Psoas muscle (tissue), 8 donors: ENCODE measurements around the gene CSNK2B. TPM values are rescaled to one million over a fixed set of nuclear protein-coding genes. Genes with fewer than 3 reads are reported as not detected.
A peak's percentile ranks its signal among the peaks of the same experiment; 100 is the strongest.

Experiments used
- ATAC-seq, 4 donors: fragments of 200-7000 bp; cut with Tn5 transposase; one replicate each; pipeline ENCODE4 v1.9.1; 2020; ENCODE audit warnings: moderate library complexity in 3 of 4, mild to moderate bottlenecking in 2 of 4
- DNase-seq, 2 donors: peaks; one replicate each; pipeline ENCODE4 v3.0.0-alpha.2; 2020
- H3K27ac ChIP-seq: fragments of 200-600 bp; one replicate; pipeline ENCODE4 v1.8.0; 2022
- H3K27me3 ChIP-seq, 3 donors: fragments of 200-600 bp in 1 of 3; one replicate each; pipeline versions ENCODE4 v1.6.1 to v1.8.0; 2013 to 2022; ENCODE audit warnings: low read length in 2 of 3, mild to moderate bottlenecking in 2 of 3, moderate library complexity in 1 of 3; ENCODE audit not compliant: insufficient read depth in 3 of 3
- H3K36me3 ChIP-seq, 2 donors: fragments of 200-600 bp in 1 of 2; one replicate each; pipeline versions ENCODE4 v1.6.1 to v1.8.0; 2013 to 2022; ENCODE audit warnings: low read depth in 1 of 2, mild to moderate bottlenecking in 1 of 2, moderate library complexity in 1 of 2; ENCODE audit not compliant: insufficient read depth in 1 of 2
- H3K4me1 ChIP-seq: fragments of 200-600 bp; one replicate; pipeline ENCODE4 v1.8.0; 2022
- H3K4me3 ChIP-seq: fragments of 200-600 bp; one replicate; pipeline ENCODE4 v1.8.0; 2022; ENCODE audit warnings: mild to moderate bottlenecking
- H3K9me3 ChIP-seq: fragments of 200-600 bp; one replicate; pipeline ENCODE4 v1.8.0; 2022
- CTCF ChIP-seq: fragments of 200-600 bp; IDR thresholded peaks from one replicate; pipeline ENCODE4 v1.8.0; 2022; ENCODE audit warnings: antibody characterized with exemption
- WGBS, 3 donors: extraction: QIAGEN DNeasy Blood & Tissue Kit; methylation state at CpG; one replicate each; pipeline versions ENCODE4 v1.1.6 to v1.1.7; 2013; 5-methylcytosine and 5-hydroxymethylcytosine counted together
- intact Hi-C, 2 donors: fragments of 100-400 bp; cut with DNase I; formaldehyde crosslinking; loops; one replicate each; pipeline versions ENCODE4 v1.11.0 to v1.14.2; 2022
- polyA plus RNA-seq, 3 donors: library from polyadenylated mRNA; stranded (reverse); fragments of 200-250 nt; gene quantifications; one replicate each; pipeline ENCODE4 v1.2.3, GENCODE V29; 2013
- total RNA-seq, 4 donors: library from RNA; stranded (reverse); fragmentation: NEBNext Ultra II Directional in 2 of 4; extraction: Animal tissue kit (Norgen Biotek cat#: 25700) in 2 of 4; gene quantifications; one replicate each; pipeline versions ENCODE4 v1.2.1 to v1.2.4, GENCODE V29; 2021 to 2023
- donor health status: healthy with polysubstance abuse.
- donor health status: DM: no; HTN: no; CAD: no; lungs with moderate emphysema.
- donor health status: Bipolar disorder and iron deficiency.
- donor health status: healthy.
- donor health status: DM: yes; HTN: yes; CAD: no.
- donor health status: DM: no; HTN: no; CAD: no.
- donor health status: DM: no; HTN: no; CAD: no.
- donor health status: DM: yes; HTN: yes; CAD: no.

CSNK2B gene
- total and polyA plus RNA-seq, 7 donors: 102 to 208 (median 129) TPM

- no peak for TF ChIP-seq CTCF
- H3K27ac ChIP-seq: peak overlapping the region; percentile 96
- WGBS, 3 donors: 13 to 17% (median 16%) methylated on average over 15 of the region's 15 CpGs
- ATAC-seq (no peak), DNase-seq (no peak)
- H3K4me3 ChIP-seq: peak overlapping the region; percentile 88
- H3K4me1 ChIP-seq: peaks cover 16% of the 10 kb centered on the region
- H3K9me3 ChIP-seq: no peaks in the 10 kb centered on the region
- no peaks in the 10 kb centered on the region for H3K27me3 ChIP-seq
- intact Hi-C loops: loop anchor here in 1 of 2 donors (2.0 kb wide), 1 partner anchor 31 kb away; the partner anchor contains the start of gene BAG6
- peaks cover 15 to 46% of the 10 kb centered on the region in 2 donors for H3K36me3 ChIP-seq
Measured at GRCh38 chr6:31621320-31621939, 44.5 kb upstream of the CSNK2B start.

- no peak for TF ChIP-seq CTCF
- Histone ChIP-seq H3K4me1 (peaks cover 16% of the 10 kb centered on the region), H3K27ac (peak overlapping the region; percentile 96), H3K4me3 (peak overlapping the region; percentile 88), H3K9me3 (no peaks in the 10 kb centered on the region), H3K27me3 (no peaks in the 10 kb centered on the region), H3K36me3 (peaks cover 15 to 51% of the 10 kb centered on the region in 2 donors)
- DNase-seq: no peak
- WGBS, 3 donors: 23 to 33% (median 30%) methylated on average over 4 of the region's 4 CpGs
- intact Hi-C loops: loop anchor here (2.0 kb wide), 2 partner anchors 29 to 31 kb away; partner anchors contain the start of gene BAG6 (in 1 of the 2)
- ATAC-seq: no peak
Measured at GRCh38 chr6:31621991-31622390, 43.9 kb upstream of the CSNK2B start.

- no peak for DNase-seq
- H3K27me3 ChIP-seq: no peaks in the 10 kb centered on the region
- no peak for ATAC-seq
- no peaks in the 10 kb centered on the region for H3K9me3 ChIP-seq
- intact Hi-C loops: loop anchor here in 1 of 2 donors (2.0 kb wide), 1 partner anchor 28 kb away; no protein-coding TSS in a partner anchor
- H3K36me3 ChIP-seq: peaks cover 18 to 58% of the 10 kb centered on the region in 2 donors
- WGBS, 3 donors: 58 to 69% (median 59%) methylated on average over 10 of the region's 10 CpGs
- H3K27ac ChIP-seq: no peak overlapping the region
- no peak for TF ChIP-seq CTCF
- peaks cover 16% of the 10 kb centered on the region for H3K4me1 ChIP-seq
- H3K4me3 ChIP-seq: no peak overlapping the region
Measured at GRCh38 chr6:31622684-31623091, 43.2 kb upstream of the CSNK2B start.

GRCh38 chr6:31624070-31624469 lies 41.8 kb upstream of the CSNK2B start:
- no peak for TF ChIP-seq CTCF
- ATAC-seq: no peak
- Histone ChIP-seq H3K36me3 (peaks cover 20 to 72% of the 10 kb centered on the region in 2 donors), H3K9me3 (no peaks in the 10 kb centered on the region), H3K4me3 (no peak overlapping the region), H3K27me3 (no peaks in the 10 kb centered on the region), H3K4me1 (peaks cover 16% of the 10 kb centered on the region), H3K27ac (no peak overlapping the region)
- 90 to 91% (median 90%) methylated on average over 10 of the region's 10 CpGs for WGBS, 3 donors
- DNase-seq: no peak
- intact Hi-C loops: no loop called here
